ENCODE measurements around the gene DOHH.

The DOHH gene

DNA sequence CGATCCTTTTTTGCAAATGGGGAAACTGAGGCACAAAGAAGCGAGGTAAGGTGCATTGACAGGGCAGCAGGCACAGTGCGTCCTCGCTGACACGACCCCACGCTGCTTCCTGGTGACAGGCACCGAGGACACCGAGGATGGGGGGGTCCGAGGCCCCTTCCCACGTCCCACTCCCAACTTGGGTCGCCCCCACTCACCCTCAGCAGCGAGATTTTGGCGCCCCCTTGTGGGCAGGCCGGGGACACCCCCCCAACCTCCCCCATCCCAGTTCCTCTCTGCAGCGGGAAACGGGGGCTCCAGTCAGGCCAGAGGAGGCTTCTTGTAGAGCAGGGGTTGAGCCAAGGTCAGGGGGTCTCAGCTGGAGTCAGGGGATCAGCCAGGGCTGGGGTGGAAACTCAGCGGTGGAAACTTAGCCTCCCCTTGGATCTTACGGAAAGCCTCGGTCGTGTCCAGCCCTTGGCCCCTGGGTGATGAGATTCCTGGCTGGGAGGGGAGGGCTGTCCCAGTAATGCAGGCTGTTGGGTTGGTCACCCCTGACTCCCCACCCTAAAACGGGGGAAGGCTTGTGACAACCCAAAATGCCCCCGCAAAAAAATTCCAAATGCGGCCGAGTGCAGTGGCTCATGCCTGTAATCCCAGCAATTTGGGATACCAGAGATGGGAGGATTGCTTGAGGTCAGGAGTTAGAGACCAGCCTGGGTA is 28.4 kb downstream of the DOHH start:
- Mint-ChIP-seq H3K4me3 (no peak overlapping the region), H3K4me1 (no peaks in the 10 kb centered on the region), H3K27me3 (no peaks in the 10 kb centered on the region), H3K27ac (no peak overlapping the region), H3K36me3 (ENCODE audit: low read depth) (peaks cover 3% of the 10 kb centered on the region), H3K9me3 (no peaks in the 10 kb centered on the region)
- ATAC-seq, result no peak
- peak; percentile 59 for DNase-seq

DNA sequence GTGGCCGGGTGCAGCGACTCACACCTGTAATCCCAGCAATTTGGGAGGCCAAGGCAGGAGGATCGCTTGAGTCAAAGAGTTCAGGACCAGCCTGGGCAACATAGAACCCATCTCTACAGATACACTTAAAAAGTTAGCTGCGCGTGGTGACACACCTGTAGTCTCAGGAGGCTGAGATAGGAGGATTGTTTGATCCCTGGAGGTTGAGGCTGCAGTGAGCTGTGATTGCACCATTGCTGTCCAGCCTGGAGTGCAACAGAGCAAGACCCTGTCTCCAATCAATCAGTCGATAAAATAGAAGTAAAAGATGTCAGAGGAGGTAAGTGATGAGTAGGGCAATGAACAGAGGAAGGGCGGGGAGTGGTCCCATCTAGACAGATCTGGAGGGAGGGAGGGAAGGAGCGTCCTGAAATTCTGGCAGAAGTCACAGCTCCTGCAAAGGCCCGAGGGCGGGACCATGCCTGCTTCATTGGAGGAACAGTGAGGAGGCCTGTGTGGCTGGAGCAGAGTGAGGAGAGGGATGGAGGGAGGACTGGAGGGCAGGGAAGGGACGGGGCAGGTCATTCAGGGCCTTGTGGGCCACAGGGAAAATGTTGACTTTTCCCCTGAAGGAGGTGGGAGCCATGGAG is 29.9 kb downstream of the DOHH start:
- Mint-ChIP-seq H3K9me3 (no peaks in the 10 kb centered on the region), H3K36me3 (ENCODE audit: low read depth) (peaks cover 3% of the 10 kb centered on the region), H3K4me1 (no peaks in the 10 kb centered on the region), H3K27ac (no peak overlapping the region), H3K4me3 (no peak overlapping the region), H3K27me3 (no peaks in the 10 kb centered on the region)
- DNase-seq (no peak), ATAC-seq (no peak)

DNA sequence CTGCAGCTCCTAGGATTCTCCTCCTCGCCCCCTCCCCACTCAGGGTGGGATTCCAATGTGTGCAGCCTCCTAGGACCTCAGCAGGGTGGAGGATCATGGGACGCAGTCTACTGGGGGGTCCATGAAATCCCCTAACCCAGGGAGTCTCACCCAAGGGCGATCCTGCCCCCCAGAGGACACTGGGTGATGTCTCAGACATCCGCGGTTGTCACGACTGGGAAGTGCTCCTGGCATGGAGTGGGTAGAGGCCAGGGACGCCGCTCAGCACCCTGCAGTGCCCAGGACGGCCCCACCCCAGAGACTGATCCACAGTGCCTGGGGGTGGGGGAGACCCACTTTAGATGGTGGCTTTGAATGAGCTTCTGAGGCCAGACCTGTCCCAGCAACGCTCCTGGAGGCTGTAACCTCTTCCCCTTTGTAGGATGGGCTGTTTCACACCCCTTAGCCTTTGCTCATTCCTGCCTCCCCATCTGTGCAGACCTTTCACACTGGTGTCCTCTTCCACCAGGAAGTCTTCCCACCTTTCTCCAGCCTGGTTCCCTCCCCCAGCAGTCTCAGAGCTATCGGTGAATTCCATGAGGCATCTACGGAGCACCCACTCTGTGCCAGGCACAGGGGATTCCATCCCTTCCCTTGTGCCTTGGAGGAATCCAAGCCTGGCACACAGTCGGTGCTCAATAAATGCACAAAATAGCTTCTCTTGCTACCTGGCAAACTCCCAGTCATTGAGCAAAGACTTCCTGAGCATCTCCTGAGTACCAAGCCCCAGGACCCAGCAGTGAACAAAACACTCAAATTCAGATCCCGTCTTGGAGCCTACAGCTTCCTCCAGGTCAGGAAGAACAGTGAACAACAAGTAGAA is 30.6 kb downstream of the DOHH start:
- ATAC-seq (no peak), DNase-seq (no peak)
- no peak overlapping the region for H3K27ac Mint-ChIP-seq
- no peaks in the 10 kb centered on the region for H3K9me3 Mint-ChIP-seq
- no peak overlapping the region for H3K4me3 Mint-ChIP-seq
- H3K27me3 Mint-ChIP-seq, result no peaks in the 10 kb centered on the region
- H3K36me3 Mint-ChIP-seq (ENCODE audit: low read depth), result peaks cover 3% of the 10 kb centered on the region
- no peaks in the 10 kb centered on the region for H3K4me1 Mint-ChIP-seq

DNA sequence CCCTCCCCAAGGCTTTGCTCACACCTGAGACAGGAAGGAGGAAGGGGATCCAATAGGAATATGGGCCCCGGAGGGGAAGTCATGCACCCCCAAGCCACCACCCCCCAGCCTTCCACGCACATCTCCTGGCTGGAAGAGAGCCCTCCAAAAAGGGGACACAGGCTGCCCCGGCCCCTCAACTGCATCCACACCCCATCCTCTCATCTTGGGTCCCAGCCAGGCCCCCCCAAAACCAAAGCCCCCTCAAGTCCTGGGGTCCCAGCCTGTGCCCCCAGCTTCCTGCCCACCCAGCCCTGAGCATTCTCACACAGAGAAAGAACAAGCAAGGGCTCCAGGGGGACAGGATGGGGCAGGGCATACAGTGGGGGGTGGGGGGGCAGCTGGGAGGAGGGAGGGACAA is 32.3 kb downstream of the DOHH start:
- no peak for DNase-seq
- Mint-ChIP-seq H3K4me3 (no peak overlapping the region), H3K36me3 (ENCODE audit: low read depth) (peaks cover 3% of the 10 kb centered on the region), H3K4me1 (no peaks in the 10 kb centered on the region), H3K27me3 (no peaks in the 10 kb centered on the region), H3K27ac (no peak overlapping the region), H3K9me3 (no peaks in the 10 kb centered on the region)
- ATAC-seq, result no peak

DNA sequence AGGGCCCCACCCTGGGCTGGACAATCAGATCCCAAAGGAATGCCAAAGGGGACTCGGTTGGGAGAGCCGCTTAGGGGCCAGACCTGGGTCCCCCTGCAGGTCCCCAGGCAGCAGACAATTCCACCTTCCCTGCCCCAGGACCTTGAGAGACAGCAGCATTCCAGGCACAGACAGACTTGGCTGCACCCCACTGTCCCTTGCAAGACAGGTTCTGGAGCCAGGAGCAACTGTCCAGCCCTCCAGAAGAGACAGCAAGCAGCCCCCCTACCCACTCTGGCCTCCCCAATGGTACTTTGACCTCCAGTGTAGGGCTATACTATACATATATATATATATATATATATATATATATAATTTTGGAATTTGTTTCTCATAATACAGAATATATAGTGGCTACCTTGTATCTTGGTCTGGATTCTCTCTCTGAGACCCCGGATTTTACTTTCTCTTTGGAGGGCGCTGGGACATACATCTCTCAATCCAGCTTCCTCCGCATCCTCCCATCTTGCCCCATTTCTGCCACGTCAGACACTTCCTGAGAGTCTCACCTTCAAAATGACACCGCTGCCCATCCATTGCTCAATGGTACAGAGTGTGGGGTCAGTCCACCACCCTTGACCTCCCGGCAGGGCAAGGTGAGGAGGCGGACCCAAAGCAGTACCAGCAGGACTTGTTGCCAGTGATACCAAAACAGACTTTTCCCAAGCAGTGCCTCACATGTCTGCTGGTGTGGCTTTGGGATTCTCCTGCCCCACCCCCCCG is 32.9 kb downstream of the DOHH start:
- ATAC-seq, result no peak
- no peak overlapping the region for H3K27ac Mint-ChIP-seq

DNA sequence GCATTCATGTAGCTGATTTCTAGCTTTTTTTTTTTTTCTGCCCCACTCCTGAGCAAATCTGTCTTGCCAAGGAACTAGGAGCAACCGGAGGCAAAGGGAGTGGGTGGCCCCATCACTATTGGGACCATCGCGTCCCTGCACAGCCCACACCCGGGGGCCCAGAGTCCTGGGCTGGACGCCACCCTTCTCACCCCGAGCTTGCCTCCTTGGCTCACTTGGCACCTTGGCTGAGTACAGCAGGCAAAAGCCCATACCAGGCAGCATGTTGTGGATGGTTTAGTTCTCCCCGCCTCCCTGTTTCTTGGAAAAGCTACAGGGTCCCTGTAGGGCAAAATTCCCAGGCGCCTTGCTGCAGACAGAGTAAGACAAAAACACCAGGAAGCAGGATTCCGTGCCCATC is 33.8 kb downstream of the DOHH start:
- Mint-ChIP-seq H3K4me3 (no peak overlapping the region), H3K4me1 (no peaks in the 10 kb centered on the region), H3K27me3 (no peaks in the 10 kb centered on the region), H3K9me3 (no peaks in the 10 kb centered on the region), H3K27ac (no peak overlapping the region), H3K36me3 (ENCODE audit: low read depth) (peaks cover 6% of the 10 kb centered on the region)
- DNase-seq (no peak), ATAC-seq (no peak)

More for the DNA sequence above, 32.9 kb downstream of the DOHH start:
- peak; percentile 19 for DNase-seq
- no peaks in the 10 kb centered on the region for H3K9me3 Mint-ChIP-seq
- H3K4me1 Mint-ChIP-seq, result no peaks in the 10 kb centered on the region
- H3K27me3 Mint-ChIP-seq, result no peaks in the 10 kb centered on the region
- H3K4me3 Mint-ChIP-seq, result no peak overlapping the region
- H3K36me3 Mint-ChIP-seq (ENCODE audit: low read depth), result peaks cover 5% of the 10 kb centered on the region

DNA sequence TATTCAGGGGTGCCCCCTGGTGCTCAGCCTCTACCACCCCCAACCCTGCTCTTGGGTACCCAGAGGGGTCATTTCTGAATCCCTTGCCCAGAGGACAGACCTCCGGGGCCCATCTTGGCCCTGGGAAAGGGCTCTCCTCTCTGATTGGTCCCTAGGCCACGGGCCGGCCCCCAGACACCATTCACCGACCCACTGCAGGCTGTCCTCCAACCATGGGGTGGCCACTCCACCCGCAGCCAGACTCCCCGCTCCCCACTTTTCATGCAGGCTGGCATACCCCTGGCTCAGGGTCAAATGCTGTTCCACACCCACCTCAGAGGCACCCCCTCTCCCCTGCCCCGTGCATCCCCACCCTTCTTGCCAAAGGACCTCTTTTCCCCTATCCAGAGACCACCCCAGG is 34.9 kb downstream of the DOHH start:
- Mint-ChIP-seq H3K27ac (no peak overlapping the region), H3K4me3 (no peak overlapping the region), H3K9me3 (no peaks in the 10 kb centered on the region), H3K27me3 (no peaks in the 10 kb centered on the region), H3K4me1 (no peaks in the 10 kb centered on the region), H3K36me3 (ENCODE audit: low read depth) (peaks cover 6% of the 10 kb centered on the region)
- ATAC-seq, result no peak
- no peak for DNase-seq

DNA sequence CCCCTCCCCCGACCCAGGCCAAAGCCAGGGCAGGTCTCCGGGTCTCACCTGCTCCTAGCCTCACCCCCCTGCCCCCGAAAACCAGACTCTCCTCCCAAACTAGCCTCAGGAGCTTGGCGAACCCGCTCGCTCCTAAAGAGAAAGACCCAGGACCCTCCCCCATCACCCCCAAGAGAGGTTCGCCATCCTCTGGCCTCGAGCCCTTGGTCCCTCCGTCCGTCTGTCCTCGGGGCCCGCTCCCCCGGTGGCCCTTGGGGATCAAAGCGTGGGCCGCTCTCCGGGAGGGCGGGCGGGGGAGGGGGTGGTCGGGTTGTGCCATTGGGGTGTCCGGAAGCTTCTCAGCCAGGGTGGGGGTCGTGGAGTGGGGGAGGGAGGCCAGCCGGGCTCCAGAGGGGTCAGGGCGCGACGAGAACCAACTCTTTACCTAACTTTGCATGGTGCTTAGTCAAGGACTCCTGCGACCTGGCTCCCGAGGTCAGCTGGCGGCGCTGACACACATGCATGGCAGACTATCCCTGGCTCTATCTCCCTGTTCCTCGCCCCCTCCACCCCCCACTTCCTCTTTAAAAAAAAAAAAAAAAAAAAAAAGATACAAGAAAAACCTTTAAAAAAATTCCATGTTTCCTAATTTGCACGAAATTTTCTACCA is 35.8 kb downstream of the DOHH start:
- no peak for DNase-seq
- no peak overlapping the region for H3K27ac Mint-ChIP-seq
- H3K9me3 Mint-ChIP-seq, result no peaks in the 10 kb centered on the region
- peaks cover 6% of the 10 kb centered on the region for H3K36me3 Mint-ChIP-seq (ENCODE audit: low read depth)
- no peak overlapping the region for H3K4me3 Mint-ChIP-seq
- H3K27me3 Mint-ChIP-seq, result no peaks in the 10 kb centered on the region
- no peak for ATAC-seq
- no peaks in the 10 kb centered on the region for H3K4me1 Mint-ChIP-seq

DNA sequence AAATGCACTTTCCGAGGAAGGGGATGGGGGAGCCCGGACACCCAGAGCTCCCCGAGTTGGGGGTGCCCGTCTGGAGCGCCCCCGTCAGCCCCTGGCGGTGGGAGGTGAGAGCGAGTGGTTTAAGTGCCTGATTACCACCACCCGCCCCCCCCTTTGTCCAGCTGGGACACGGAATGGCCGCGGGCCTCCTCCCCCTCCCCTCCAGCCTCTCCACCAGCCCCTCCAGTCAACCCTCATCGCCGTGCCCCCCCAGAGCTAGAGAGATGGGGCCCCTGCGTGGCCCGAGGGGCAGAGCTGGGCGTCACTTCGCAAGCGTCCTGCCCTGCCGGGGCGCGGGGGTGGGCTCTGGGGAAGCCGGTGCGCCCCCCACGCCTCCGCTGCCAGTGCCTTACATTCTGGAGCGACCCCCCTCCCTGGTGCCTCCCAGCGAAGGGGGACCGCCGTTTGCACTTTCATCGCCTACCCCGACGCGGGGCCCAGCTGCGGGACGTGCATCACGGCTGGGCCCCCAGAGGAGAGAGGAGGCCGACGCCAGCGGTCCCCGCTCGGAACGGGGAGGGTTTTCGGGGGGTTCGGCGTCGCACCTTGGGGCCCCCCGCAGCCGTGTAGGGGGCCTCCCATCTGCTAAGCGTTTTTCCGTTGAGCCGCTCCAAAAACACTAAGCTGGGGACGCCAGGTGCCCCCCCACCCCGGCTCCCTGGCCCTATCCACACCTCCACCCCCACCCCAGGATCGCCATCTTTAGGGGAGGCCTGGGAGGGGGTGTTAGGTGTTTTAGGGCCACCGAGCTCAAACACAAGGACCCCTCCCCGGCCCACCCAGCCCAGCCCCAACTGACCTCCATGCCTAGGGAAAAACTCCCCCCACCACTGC is 36.5 kb downstream of the DOHH start:
- Mint-ChIP-seq H3K4me1 (no peaks in the 10 kb centered on the region), H3K27ac (no peak overlapping the region), H3K4me3 (no peak overlapping the region), H3K9me3 (no peaks in the 10 kb centered on the region), H3K27me3 (no peaks in the 10 kb centered on the region), H3K36me3 (ENCODE audit: low read depth) (peaks cover 6% of the 10 kb centered on the region)
- DNase-seq (no peak), ATAC-seq (no peak)

DNA sequence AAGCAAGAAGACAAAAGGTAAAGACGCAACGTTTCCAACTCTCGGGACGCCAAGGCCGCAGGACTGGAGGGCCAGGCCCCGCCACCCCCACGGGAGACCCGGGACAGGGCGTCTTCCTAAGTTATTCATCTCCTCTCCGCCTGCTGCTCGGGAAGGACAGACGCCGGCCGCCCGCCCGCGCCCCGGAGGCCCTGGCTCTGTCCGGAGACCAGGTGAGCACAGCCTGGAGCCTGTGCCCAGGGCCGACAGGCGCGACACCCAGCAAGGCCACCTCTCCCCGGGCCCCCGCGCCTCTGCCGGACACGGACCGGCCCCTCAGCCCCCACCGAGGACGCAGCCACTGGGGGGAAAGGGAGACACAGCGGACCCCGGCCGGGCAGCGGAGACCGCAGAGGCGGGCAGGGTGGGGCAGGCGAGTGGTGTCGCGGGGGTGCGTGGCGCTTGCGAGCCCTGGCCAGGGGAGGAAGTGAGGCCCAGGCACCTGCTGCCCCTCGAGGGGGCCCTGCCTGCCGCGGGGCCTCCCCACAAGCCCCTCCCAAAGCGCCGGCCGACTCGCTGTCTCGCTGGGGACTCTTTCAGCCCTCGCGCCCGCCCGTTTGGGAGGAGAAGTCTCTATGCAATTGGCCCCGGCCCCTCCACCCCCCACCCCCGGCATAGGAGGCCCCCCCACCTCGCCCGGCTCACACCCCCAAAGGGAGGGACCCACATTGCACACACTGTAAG is 37.3 kb downstream of the DOHH start:
- Mint-ChIP-seq H3K4me1 (no peaks in the 10 kb centered on the region), H3K27ac (no peak overlapping the region), H3K27me3 (no peaks in the 10 kb centered on the region), H3K9me3 (no peaks in the 10 kb centered on the region), H3K4me3 (no peak overlapping the region), H3K36me3 (ENCODE audit: low read depth) (peaks cover 6% of the 10 kb centered on the region)
- no peak for DNase-seq
- ATAC-seq, result no peak

DNA sequence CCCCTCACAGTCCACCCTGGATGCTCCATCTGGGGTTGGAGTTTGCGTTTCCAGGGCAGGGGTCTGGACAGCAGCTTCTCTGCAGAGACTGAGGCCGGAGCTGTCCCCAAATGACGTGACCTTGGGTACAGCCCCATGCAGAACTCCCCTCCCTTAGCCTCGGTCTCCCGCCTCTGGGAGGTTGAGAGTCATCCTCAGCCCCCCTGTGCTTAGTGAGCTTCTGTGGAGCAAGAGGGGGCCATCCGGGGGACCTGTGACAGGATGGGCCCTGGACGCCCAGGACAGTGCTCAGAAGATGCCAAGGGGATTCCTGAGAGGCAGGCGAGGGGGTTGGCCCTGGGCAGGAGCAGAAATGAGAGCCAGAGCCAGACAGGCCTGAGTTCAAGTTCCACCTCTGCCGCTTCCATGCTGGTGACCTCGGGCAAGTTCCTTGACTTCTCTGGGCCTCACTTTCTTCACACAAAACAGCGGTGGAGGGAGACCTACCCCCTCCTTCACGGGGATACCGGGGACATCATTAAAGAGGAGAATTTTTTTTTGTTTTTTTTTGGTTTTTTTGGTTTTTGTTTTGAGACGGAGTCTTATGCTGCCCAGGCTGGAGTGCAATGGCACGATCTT is 40.4 kb downstream of the DOHH start:
- no peak overlapping the region for H3K27ac Mint-ChIP-seq
- H3K9me3 Mint-ChIP-seq, result no peaks in the 10 kb centered on the region
- H3K4me1 Mint-ChIP-seq, result no peaks in the 10 kb centered on the region
- peaks cover 3% of the 10 kb centered on the region for H3K36me3 Mint-ChIP-seq (ENCODE audit: low read depth)
- DNase-seq (no peak), ATAC-seq (no peak)
- H3K27me3 Mint-ChIP-seq, result no peaks in the 10 kb centered on the region
- H3K4me3 Mint-ChIP-seq, result no peak overlapping the region

DNA sequence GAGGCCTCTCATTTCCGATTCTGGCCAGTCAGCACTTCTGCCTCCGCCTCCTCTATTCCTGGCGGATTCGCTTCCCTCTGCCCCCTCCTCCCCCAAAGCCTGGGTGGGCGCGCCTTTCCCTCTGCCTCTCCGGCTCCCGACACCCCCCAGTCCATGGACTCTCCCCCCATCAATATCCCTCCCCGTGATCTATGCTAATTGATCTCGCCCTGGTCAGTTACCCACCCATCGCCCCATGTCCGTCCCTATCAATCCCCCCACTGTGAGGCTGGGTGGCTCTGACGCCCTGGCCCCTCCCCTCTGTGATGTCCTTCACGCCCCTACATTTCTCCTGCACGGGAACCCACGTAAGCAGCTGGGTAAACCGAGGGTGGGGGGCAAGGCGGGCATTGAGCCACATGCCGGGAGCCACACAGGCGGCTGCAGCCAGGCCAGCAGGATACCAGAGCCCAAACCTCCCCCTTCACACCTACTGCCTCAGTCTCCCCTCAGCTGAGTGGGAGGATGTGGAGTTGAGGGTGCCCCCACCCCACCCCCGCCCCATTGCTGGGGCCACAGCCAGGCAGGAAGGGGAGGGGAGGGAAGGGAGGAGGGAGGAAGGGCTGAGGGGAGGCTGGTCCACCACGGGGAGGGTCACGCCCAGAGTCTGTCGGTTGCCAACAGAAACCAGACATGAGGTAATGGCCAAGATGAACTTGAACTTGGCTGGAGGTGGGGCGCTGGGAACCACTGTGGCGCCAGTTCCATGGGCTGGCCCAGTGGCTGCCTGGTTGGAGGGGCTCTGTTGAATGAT is 41.2 kb downstream of the DOHH start:
- Mint-ChIP-seq H3K9me3 (no peaks in the 10 kb centered on the region), H3K36me3 (ENCODE audit: low read depth) (peaks cover 3% of the 10 kb centered on the region), H3K4me1 (no peaks in the 10 kb centered on the region), H3K27me3 (no peaks in the 10 kb centered on the region), H3K27ac (no peak overlapping the region), H3K4me3 (no peak overlapping the region)
- DNase-seq (no peak), ATAC-seq (no peak)
